ENCODE measurements around the gene S100G.

DNA sequence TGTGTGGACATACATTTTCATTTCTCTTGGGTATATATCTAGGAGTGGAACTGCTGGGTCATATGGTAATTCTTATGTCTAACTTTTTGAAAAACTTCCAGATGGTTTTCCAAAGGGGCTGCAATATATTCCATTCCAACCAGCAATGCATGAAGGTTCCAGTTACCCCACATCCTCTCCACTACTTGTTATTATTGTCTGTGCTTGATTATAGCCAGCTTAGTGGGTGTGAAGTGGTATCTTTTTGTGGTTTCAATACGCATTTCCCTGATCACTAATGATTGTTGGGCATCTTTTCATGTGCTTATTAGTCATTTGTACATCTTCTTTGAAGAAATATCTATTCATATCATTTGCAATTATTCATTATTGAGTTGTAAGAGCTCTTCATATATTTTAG, 31.5 kb upstream of the S100G start:
- no peak for TF ChIP-seq ZNF274 (IDR thresholded peaks at IDR 0.05; ENCODE audit: low read depth, low read length)
- no peak for TF ChIP-seq YY1 (IDR thresholded peaks at IDR 0.05; ENCODE audit: insufficient read depth, insufficient read length)

Data from NT2/D1 (cell line).